Measurements from ENCODE around the gene SLC44A3. TPM values are rescaled to one million over a fixed set of nuclear protein-coding genes. Genes with fewer than 3 reads are reported as not detected.
A peak's percentile ranks its signal among the peaks of the same experiment; 100 is the strongest.

SLC44A3 gene
- total and polyA plus RNA-seq, 2 donors (not counting 1 experiment from before 2014, with no cell fraction given), result 3.9 to 9.7 TPM

DNA sequence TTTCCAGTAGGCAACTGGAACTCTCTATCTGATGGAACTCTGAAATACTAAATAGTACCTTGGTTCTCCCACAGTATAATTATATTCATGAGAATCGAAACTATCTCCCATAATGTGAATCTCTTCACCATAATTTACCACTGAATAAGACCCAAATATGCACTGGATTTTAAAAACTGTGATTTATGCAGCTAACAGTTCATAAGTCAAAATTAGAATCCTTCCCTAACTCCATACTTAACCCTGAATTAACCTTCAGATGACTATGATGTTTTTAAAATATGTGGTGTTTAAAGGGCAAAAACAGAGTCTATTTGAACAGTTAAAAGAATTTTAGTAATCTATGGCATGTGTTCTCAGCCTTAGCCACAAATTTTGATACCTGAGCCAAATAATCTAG lies 22.9 kb upstream of the SLC44A3 start:
- no peak for TF ChIP-seq EZH2 (IDR thresholded peaks at IDR 0.05; ENCODE audit: low read length, missing control alignments)
- TF ChIP-seq, protein P1, sequence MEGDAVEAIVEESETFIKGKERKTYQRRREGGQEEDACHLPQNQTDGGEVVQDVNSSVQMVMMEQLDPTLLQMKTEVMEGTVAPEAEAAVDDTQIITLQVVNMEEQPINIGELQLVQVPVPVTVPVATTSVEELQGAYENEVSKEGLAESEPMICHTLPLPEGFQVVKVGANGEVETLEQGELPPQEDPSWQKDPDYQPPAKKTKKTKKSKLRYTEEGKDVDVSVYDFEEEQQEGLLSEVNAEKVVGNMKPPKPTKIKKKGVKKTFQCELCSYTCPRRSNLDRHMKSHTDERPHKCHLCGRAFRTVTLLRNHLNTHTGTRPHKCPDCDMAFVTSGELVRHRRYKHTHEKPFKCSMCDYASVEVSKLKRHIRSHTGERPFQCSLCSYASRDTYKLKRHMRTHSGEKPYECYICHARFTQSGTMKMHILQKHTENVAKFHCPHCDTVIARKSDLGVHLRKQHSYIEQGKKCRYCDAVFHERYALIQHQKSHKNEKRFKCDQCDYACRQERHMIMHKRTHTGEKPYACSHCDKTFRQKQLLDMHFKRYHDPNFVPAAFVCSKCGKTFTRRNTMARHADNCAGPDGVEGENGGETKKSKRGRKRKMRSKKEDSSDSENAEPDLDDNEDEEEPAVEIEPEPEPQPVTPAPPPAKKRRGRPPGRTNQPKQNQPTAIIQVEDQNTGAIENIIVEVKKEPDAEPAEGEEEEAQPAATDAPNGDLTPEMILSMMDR (conservative IDR thresholded peaks at IDR 0.05 in 1 of 2, IDR thresholded peaks at IDR 0.05 in 1 of 2; ENCODE audit: low read depth in 1 of 2, low read length in 2 of 2), result no peak
- DNase-seq (ENCODE audit: low read depth in 2 of 2), result no peak

DNA sequence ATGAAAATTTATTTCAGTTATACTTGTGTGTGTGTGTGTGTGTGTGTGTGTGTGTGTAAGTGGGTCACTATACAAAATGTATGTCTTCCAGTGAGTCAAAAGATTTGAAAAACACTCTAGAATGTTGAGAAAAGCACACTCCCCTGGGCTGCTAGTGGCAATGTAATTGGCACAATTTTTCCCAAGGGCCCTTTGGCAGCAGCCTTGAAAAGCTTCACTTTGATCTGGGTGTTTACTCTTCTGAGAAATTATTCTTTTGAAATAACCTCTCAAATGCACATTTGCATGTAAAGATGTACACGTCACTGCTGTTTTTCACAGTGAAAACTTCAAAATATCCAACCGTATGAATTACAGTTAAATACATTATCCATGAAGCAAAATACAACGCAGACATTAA lies 22.1 kb upstream of the SLC44A3 start:
- Histone ChIP-seq H3K27me3 (ENCODE audit: control insufficient read depth, insufficient read depth, low read length) (no peaks in the 10 kb centered on the region), H4K20me1 (ENCODE audit: control insufficient read depth, extremely low read depth, insufficient read depth, low read length) (no peaks in the 10 kb centered on the region), H3K4me2 (ENCODE audit: extremely low read depth, insufficient read depth, low read length) (no peak overlapping the region), H2AFZ (ENCODE audit: low read length) (no peak overlapping the region), H3K79me2 (ENCODE audit: control insufficient read depth, insufficient read depth, low read length) (no peaks in the 10 kb centered on the region), H3K27ac (ENCODE audit: insufficient read depth, low read length) (no peak overlapping the region), H3K36me3 (ENCODE audit: control insufficient read depth, insufficient read depth, low read length) (no peaks in the 10 kb centered on the region), H3K9me3 (ENCODE audit: control insufficient read depth, insufficient read depth, low read depth, low read length) (no peaks in the 10 kb centered on the region), H3K4me1 (ENCODE audit: control insufficient read depth, extremely low read depth, insufficient read depth, low read length) (peaks cover 23% of the 10 kb centered on the region), H3K9ac (ENCODE audit: insufficient read depth, low read length) (no peak overlapping the region), H3K4me3 (replicated peaks in 1 of 4; ENCODE audit: control extremely low read depth in 1 of 4, insufficient read depth in 1 of 4, low read depth in 3 of 4, low read length in 4 of 4) (no peak overlapping the region)
- DNase-seq (ENCODE audit: low read depth in 2 of 2), result no peak
- no peak for TF ChIP-seq EZH2 (IDR thresholded peaks at IDR 0.05; ENCODE audit: low read length, missing control alignments)
- TF ChIP-seq, protein P1 (conservative IDR thresholded peaks at IDR 0.05 in 1 of 2, IDR thresholded peaks at IDR 0.05 in 1 of 2; ENCODE audit: low read depth in 1 of 2, low read length in 2 of 2), result no peak

More for the DNA sequence above, 22.9 kb upstream of the SLC44A3 start:
- no peaks in the 10 kb centered on the region for H4K20me1 ChIP-seq (ENCODE audit: control insufficient read depth, extremely low read depth, insufficient read depth, low read length)
- no peaks in the 10 kb centered on the region for H3K79me2 ChIP-seq (ENCODE audit: control insufficient read depth, insufficient read depth, low read length)
- H3K4me3 ChIP-seq (replicated peaks in 1 of 4; ENCODE audit: control extremely low read depth in 1 of 4, insufficient read depth in 1 of 4, low read depth in 3 of 4, low read length in 4 of 4), result no peak overlapping the region
- H3K36me3 ChIP-seq (ENCODE audit: control insufficient read depth, insufficient read depth, low read length), result no peaks in the 10 kb centered on the region
- H2AFZ ChIP-seq (ENCODE audit: low read length), result no peak overlapping the region
- no peaks in the 10 kb centered on the region for H3K9me3 ChIP-seq (ENCODE audit: control insufficient read depth, insufficient read depth, low read depth, low read length)
- H3K27ac ChIP-seq (ENCODE audit: insufficient read depth, low read length), result peak overlapping the region; percentile 9
- peaks cover 20% of the 10 kb centered on the region for H3K4me1 ChIP-seq (ENCODE audit: control insufficient read depth, extremely low read depth, insufficient read depth, low read length)
- no peak overlapping the region for H3K9ac ChIP-seq (ENCODE audit: insufficient read depth, low read length)
- no peaks in the 10 kb centered on the region for H3K27me3 ChIP-seq (ENCODE audit: control insufficient read depth, insufficient read depth, low read length)
- H3K4me2 ChIP-seq (ENCODE audit: extremely low read depth, insufficient read depth, low read length), result no peak overlapping the region

DNA sequence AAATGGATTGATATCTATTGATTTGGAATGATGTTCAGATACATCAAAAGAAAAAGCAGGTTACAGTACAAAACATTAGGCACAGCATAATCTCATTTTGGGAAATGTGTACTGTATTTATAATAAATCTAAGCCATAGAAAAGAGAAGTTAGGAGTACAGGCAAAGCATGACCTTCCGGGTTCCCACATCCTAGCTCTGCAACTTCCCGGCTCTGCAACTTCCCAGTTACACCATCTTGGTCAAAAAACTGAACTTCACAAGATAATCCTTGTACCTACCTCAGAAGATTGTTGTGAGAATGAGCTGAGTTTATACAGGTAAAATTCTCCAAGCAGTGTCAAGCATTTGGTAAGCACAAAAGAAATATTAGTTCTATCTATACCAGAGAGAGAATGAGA lies 21.7 kb upstream of the SLC44A3 start:
- H3K36me3 ChIP-seq (ENCODE audit: control insufficient read depth, insufficient read depth, low read length), result no peaks in the 10 kb centered on the region
- no peaks in the 10 kb centered on the region for H4K20me1 ChIP-seq (ENCODE audit: control insufficient read depth, extremely low read depth, insufficient read depth, low read length)
- H3K4me3 ChIP-seq (replicated peaks in 1 of 4; ENCODE audit: control extremely low read depth in 1 of 4, insufficient read depth in 1 of 4, low read depth in 3 of 4, low read length in 4 of 4), result no peak overlapping the region
- H3K27me3 ChIP-seq (ENCODE audit: control insufficient read depth, insufficient read depth, low read length), result no peaks in the 10 kb centered on the region
- H3K79me2 ChIP-seq (ENCODE audit: control insufficient read depth, insufficient read depth, low read length), result no peaks in the 10 kb centered on the region
- no peaks in the 10 kb centered on the region for H3K9me3 ChIP-seq (ENCODE audit: control insufficient read depth, insufficient read depth, low read depth, low read length)
- peaks cover 22% of the 10 kb centered on the region for H3K4me1 ChIP-seq (ENCODE audit: control insufficient read depth, extremely low read depth, insufficient read depth, low read length)
- no peak overlapping the region for H3K4me2 ChIP-seq (ENCODE audit: extremely low read depth, insufficient read depth, low read length)
- DNase-seq (ENCODE audit: low read depth in 2 of 2), result no peak
- no peak overlapping the region for H3K9ac ChIP-seq (ENCODE audit: insufficient read depth, low read length)
- H2AFZ ChIP-seq (ENCODE audit: low read length), result no peak overlapping the region
- no peak overlapping the region for H3K27ac ChIP-seq (ENCODE audit: insufficient read depth, low read length)
- TF ChIP-seq, protein P1 (conservative IDR thresholded peaks at IDR 0.05 in 1 of 2, IDR thresholded peaks at IDR 0.05 in 1 of 2; ENCODE audit: low read depth in 1 of 2, low read length in 2 of 2), result no peak
- TF ChIP-seq EZH2 (IDR thresholded peaks at IDR 0.05; ENCODE audit: low read length, missing control alignments), result no peak
